H1 (cell line): Measurements from ENCODE around the gene RRH. TPM values are rescaled to one million over a fixed set of nuclear protein-coding genes. Genes with fewer than 3 reads are reported as not detected.

Source experiments
- CHD7 ChIP-seq: fragments of 300-600 bp; sonication (generic); IDR thresholded peaks from 2 replicates; pipeline ENCODE4 v1.7.1; 2012; ENCODE audit warnings: low read length, moderate library complexity, mild to moderate bottlenecking, inconsistent platforms; ENCODE audit not compliant: insufficient replicate concordance
- MAFK ChIP-seq: IDR thresholded peaks from 2 replicates; pipeline ENCODE4 v1.6.1; 2012; ENCODE audit warnings: low read depth, mild to moderate bottlenecking, improper control_type of control experiment, low read length
- MAX ChIP-seq: IDR thresholded peaks from 2 replicates; pipeline ENCODE4 v1.6.1; 2012; ENCODE audit warnings: inconsistent platforms
- NRF1 ChIP-seq: IDR thresholded peaks from 2 replicates; pipeline ENCODE4 v1.6.1; 2011; ENCODE audit warnings: mild to moderate bottlenecking, low read depth, low read length, improper control_type of control experiment
- TBP ChIP-seq: IDR thresholded peaks from 2 replicates; pipeline ENCODE4 v1.6.1; 2011; ENCODE audit warnings: low read depth, low read length, improper control_type of control experiment
- polyA plus RNA-seq, 7 experiments: library from polyadenylated mRNA; depleted of rRNA in 3 of 7; stranded (reverse) in 5 of 7; unstranded in 2 of 7; fragments of >200 nt in 5 of 7; fragments of 200-250 nt in 2 of 7; gene quantifications; 1 replicate in 5 of 7; 2 replicates in 1 of 7; 4 replicates in 1 of 7; pipeline versions ENCODE4 v1.2.1 to v1.2.3, GENCODE V29; 2011 to 2013; ENCODE audit warnings: missing spikeins in 2 of 7, mixed read lengths in 2 of 7
- total RNA-seq: library from RNA; stranded (reverse); fragmentation: NEBNext Ultra II Directional; extraction: Animal tissue kit (Norgen Biotek cat#: 25700); gene quantifications from 2 replicates; pipeline ENCODE4 v1.2.1, GENCODE V29; 2021

RRH gene
- total and polyA plus RNA-seq, 2 of the 8 experiments (the other 6 are each of a cell fraction or from before 2014, with no cell fraction given): 0.38 TPM; not detected in 1

- no peak for TF ChIP-seq CHD7
- no peak for TF ChIP-seq TBP
- TF ChIP-seq MAFK: no peak
- no peak for TF ChIP-seq NRF1
- TF ChIP-seq MAX: no peak
These were observed 62.3 kb downstream of the RRH start (continued) for GRCh38 chr4:109890076-109890475.
